GM19438 (cell line): ENCODE results near the gene IQSEC1.

ENCODE experiments used
- ATAC-seq: cut with Tn5 transposase; IDR thresholded peaks from one replicate; pipeline ENCODE4 v1.9.1; 2021; ENCODE audit warnings: low read depth; ENCODE audit not compliant: unreplicated experiment

IQSEC1 gene

DNA sequence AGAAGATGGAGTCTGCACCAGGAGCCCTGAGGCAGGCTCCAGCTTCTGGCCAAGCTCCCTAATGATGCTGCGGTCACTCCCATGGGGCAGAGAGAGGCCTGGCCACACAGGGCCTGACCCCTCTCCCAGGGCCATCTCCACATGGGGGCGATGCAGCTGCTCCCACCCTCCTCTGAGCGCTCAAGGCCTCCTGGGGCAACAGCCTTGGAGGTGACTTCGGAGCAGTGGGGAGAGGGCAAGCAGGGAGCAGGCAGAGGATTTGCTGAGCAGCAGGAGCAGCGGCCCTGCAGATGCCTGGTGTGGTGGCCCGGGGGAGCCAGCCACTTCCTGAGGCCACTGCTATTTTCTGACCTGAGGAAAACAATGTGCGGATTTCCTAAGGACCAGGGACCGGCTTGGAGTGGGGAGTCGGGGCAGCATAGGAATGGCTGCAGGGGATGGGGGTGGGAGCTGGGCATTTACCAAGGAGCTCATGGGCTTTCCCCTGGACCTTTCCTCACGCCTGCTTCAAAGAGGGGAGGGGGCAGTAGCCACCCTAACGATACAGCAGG lies 150.3 kb downstream of the IQSEC1 start:
- no peak for ATAC-seq

DNA sequence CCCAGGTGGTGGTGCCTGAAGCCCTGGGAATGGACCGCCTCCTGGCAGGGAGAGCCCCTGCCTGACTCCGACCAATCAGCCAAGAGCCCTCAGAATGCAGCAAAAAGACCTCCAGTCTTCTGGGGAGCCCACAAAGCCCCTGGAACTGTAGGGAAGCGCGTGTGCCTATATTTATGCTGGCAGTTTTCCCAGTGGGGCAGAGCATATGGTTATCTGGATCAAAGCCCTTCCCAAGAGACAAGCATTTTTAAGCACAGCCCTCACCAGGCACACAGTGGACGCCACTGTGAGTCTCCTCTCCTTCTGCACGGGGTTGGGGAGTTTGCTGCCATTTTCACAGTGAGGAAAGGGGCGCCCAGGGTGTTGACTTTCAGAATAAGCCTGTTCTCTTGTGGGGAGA lies 150.9 kb downstream of the IQSEC1 start:
- no peak for ATAC-seq

DNA sequence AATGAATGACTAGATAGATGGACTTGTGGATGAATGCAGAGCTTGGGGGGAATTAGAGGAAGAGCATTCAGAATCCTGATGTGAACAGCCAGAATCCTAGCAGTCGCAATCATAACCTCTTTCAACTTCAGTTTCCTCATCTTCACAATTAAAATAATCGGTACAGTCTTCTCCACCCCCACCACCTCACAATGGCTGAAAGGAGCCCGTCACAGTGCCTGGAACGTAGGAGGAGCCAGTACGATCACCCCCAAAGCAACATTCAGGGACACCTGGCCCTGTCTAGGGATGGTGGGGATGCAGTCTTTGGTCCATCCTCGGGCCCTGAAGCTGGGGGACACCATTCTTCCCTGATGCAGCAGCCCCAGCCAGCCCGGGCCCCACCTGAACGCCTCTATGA lies 151.5 kb downstream of the IQSEC1 start:
- no peak for ATAC-seq

DNA sequence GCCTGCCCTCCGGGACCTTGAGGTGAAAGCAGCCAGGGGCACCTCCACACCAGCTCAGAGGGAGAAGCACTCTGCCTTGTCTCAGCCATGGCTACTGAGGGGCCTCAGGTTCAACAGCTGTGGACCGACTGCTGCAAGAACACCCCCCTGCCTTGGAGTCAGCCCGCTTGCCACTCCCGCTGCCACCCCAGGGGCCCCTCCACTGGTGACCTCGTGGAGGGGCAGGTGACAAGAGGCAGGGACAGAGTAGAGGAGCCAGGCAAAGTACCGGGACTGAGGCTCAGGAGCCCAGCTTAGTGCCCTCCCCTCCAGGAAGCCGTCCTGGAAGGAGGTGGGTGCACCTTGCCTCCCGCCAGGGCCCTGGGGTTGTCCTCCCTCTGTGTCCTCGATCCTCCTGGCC lies 152.3 kb downstream of the IQSEC1 start:
- ATAC-seq: no peak

DNA sequence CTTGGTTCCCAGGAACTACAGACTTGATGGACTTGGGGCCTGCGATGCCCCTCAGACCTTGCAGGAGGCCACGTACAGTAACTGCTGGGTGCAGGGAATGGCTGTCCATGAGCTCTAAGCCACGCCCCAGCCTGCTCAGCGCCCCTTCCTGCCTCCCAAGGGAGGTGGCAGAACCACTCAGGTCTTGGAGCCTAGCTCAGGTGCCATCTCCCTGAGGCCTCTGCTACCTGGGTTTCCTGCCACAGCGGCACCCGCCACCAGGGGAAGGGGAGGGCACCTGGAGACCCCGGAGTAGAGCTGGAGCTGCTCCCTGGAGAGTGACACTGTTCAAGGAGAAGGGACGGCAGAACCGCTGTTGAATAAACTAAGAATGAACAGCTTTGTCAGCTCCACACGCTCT lies 154.0 kb downstream of the IQSEC1 start:
- ATAC-seq: no peak

DNA sequence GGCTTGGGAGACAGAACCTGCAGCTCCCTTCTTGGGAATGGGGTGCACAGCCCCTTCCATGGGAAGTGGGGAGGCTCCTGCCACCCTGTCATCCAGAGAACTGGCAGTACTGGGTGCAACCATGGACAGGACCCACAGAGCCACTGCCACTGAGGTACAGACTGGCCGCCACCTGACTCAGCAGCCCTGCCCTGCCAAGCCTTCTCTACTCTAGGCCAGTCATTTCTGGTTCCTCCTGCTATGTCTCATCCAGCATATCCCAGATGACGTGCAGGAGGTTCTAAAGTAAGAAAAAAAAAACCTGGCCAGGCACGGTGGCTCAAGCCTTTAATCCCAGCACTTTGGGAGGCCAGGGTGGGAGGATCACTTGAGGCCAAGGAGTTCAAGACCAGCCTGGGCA lies 155.0 kb downstream of the IQSEC1 start:
- ATAC-seq: no peak

DNA sequence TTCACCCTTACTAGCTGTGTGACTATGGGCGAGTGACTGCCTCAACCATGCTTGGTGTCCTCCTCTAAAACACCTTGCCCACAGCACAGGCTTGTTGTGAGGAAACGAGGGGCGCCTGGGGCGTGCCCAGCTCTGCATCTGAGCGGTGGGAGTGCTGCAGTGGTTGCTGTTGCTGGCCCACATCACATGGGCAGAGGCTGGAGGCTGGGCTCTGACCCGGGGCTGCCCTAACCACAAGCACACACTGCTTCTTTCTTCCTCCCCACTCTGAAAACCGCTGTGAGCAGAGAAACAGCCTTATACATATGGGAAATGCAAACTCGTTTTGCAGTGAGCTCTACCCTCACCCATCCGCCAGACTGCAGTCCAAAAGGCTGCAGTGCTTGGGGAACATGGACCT lies 157.1 kb downstream of the IQSEC1 start:
- ATAC-seq: no peak

DNA sequence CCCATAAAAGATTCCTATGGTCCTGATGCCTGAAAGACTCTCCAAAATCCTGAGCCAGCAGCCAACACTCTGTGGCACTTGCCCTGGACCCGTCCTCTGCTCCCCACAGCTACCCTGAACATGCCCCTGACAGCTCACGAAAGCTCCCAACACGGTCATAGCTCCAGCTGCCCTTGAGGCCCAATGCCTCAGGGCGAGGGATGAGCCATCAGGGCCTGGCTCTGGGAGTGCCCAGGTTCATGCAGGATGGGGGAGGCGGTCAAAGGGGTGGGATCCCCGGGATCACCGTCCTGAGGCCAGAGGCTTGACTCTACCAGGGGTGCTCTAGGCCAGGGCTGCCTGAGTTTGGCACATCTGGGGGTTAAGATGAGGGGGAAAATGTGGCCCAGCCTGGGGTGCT lies 159.1 kb downstream of the IQSEC1 start:
- ATAC-seq: no peak

DNA sequence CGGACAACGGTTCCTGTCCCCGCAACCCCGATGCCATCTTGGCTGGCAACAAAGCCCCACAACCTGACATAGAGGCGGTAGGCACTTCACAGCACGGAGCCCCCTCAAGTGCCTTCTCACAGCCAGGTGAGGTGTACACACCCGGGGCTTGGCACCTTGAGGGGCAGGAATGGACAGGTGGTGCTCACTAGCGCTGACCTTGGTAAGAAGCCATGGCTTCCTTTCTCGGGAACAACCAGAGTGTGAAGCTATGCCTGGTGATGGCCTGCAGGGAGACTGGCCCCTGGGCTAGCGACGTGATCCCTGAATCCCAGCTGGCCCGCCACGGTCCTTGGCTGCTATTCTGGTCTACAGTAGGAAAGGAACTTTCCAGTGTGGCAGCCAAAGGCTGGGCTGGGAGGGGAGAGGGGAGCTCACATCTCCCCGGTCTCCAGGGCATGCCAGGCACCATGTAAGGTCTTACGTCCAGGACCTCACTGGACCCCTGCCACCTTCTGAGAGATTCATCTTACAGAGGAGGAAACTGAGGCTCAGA lies 161.3 kb downstream of the IQSEC1 start:
- ATAC-seq: no peak

DNA sequence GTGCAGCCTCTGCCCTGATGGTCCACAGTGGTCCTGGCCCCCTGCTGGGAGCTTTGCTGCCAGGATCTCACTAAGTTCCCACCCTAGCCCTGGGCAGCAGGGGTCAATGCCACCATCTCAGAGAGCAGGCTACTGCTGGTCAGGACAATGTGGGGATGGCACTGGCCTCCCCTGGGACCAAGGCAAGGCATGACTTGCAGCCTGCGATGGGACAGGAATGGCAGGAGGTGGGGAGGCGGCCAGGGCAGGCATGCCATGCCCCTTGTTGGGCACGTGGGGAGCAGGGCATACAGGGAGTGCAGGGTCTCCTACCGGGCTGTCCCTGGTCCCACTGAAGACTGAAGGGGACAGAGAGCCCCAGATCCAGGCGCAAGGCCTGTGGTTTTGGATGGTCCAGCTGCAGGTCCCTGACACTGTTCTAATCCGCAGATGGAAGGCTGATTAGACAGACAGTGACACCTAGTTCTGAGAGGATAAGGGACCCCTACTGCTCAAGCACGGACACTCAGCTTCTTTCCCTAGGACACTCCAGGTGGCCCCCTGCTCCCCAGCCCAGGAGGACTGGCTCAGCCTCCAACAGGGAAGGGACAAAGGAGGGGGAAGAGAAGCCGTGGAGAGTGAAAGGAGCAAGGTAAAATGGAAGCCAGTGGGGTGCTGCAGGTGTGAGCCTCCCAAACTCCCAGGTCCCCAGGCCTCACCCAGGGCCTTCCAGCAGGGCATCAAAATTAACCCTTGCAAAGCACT lies 162.7 kb downstream of the IQSEC1 start:
- no peak for ATAC-seq

DNA sequence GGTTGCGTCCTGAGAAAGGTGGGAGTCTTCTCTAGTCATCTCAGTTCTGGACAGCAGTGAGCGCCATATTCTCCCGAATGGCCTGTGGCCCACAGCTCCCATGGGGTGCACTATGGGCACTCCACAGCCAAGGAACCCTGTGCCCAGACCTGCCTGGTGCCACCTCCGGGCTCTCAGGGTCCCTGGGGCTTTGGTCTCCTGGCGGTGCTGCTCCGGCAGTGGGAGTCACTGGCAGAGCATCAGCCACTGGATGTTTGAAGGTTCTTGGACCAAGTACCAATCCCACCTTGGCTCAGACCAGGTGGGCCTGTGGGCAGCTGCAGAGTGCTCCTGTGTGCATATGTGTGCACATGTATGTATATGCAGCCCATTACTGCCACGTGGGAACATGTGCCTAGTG lies 163.5 kb downstream of the IQSEC1 start:
- no peak for ATAC-seq

DNA sequence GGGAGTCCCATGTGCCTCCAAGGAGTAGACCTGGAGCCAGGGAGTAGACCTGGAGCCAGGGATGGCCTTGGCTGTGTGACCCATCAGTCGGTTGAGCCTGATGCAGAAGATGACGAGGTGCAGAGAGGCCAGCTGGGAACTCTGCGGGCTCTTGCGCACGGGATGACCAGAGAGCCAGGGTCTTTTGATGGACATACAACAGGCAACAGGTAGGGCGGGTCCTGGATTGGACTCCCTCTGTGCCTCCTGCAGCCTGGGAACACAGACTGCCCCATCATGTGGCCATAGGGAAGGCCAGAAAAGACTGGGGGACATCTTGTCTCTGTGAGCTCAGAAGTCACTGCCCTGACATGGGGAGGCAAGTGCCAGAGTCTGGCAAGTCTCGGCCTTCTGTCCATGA lies 164.4 kb downstream of the IQSEC1 start:
- no peak for ATAC-seq

DNA sequence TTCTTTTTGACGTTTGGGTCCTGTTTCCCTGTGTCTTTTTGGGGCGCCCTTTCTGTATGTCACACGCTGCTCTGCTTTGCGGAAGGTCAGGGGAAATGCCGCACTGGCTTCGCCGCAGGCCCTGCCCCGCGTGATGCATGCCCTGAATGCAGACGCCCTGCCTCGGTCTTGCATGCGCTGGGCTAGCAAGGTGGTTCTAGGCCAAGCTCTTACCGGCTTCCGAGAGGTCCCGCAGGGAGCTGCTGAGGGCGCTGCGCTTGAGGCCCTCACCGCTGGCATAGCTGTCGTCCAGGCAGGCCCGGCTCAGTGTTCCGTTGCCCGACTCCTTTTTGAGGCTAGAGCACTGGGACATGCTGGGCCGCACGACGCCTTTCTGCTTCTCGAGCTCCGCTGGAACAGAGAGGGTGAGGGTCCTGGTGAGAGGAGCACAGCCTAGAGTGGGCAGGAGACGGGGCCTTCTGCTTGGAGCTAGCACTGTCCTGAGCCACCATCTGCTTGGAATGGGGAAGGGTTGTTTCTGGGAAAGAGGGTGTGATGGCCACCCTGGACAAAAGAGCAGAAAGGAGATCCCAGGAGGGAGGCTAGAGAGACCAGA lies 165.0 kb downstream of the IQSEC1 start:
- ATAC-seq: no peak

DNA sequence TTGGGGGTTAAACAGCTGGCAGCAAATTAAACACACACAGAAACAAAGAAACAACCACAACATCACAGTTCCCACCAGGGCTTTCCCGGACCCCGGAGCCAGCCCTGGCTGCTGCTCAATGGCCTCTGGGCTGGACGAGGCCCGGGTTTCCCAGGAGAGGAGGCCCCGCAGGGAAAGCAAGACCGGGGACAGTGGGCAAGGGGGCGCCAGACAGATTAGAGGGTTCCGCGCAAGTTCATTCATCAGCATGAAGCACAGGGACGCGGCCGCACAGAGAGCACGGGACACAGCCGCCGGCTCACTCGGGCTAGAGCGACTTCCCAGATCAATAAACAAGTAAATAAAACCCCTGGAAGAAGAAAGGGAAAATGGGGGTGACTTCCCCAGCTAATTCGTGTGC lies 165.5 kb downstream of the IQSEC1 start:
- no peak for ATAC-seq

DNA sequence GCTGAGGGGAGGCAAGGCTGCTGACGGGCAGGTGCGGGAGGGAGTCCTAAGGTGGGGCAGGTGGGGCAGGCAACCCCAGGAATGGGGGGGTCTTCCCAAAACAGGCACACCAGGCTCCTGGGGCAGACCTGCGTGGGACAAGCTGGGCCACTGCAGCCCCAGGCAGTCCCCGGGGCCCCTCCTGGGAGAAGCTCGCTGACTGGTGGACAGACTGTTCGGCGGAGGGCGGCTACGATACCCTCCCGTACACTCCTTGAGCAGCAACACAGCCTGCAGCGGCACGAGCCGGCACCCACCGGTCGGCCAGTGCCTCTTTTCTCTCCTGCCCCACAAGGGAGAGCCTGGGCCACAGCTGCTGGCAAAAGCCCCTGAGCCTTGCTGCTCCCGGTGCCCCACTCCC lies 165.9 kb downstream of the IQSEC1 start:
- ATAC-seq: no peak

DNA sequence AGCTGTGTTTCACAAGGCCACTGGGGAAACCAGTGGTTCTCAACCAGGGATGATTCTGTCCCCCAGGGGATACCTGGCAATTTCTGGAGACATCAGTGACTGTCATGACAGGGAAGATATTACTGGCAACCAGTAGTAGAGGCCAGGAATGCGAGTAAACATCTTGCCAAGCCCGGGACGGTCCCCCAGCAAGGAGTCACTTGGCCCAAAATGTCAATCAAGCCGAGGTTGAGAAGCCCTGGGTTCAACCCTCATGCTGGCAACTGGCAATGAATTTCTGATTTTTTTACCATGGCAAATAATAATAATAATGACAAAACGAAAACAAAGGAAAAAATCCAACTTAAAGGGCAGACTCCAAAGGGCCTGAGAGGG lies 166.3 kb downstream of the IQSEC1 start:
- no peak for ATAC-seq

DNA sequence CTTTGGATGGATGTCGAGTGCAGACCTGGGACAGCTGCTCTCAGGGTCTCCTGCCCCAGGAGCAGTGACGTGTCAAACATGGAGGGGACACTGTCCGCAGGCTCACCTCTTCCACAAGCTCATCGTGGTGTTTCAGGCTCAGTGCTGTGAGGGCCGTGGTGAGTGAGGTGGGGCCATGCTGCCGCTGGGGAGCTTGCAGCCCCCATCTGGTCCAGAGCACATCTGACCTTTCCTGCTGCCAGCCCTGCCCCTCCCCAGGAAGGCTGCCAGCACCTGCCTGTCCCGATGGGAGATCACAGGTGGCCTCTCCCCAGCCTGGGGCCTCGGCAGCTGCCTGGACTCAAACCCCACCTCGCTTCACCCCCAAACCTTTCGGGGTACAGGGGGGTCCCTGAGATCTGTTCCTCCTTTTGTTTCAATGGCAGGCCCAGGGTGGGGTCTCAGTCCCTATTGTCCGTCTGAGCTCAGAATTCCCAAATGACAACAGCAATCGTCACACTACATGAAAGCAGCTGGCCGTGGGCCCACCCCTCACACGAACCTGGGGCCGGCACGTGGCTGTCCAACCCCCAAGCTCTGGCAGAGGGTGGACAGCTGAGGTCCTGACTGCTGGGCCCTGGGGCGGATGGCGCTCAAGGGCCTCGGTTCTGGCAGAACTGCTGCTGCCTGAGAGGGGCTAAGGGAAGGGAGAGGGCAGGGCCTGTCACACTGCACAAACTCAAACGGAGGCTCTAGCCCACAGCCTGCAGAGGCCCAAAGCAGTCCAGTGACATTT lies 166.9 kb downstream of the IQSEC1 start:
- no peak for ATAC-seq

DNA sequence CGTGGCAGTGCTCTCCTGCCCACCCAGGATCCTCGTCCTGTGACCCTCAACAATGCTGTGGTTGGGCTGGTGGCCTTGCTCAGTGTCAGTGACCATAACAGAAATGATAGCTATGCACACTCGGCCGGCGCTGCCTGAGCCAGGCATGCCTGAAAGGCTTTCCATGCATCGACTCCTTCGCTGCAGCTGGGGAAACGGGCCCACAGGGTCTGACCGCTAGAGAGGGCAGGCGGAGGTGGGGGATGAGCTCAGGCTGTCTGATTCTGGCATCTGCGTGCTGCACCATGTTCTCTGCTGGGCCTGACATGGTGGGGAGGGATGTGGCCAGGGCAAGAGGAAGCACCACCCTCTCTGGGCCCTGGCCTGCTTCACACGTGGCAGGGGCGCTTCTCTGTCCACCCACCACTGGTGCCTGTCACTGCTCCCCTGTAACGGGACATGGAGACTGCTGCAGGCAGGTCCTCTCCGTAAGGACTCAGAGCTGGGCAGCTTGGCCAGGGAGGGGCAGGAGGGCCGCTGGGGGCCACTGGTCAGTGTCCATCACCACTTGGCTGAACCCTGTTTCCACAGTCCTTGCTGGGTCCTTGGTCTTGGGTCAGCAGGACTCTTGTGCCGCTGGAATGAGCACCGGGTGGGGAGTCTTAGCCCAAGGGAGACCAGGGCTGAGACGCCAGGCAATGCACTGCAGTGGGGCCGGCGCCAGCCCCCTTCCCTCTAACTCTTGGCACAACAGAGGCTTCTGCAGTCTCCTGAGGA lies 167.7 kb downstream of the IQSEC1 start:
- ATAC-seq: no peak

DNA sequence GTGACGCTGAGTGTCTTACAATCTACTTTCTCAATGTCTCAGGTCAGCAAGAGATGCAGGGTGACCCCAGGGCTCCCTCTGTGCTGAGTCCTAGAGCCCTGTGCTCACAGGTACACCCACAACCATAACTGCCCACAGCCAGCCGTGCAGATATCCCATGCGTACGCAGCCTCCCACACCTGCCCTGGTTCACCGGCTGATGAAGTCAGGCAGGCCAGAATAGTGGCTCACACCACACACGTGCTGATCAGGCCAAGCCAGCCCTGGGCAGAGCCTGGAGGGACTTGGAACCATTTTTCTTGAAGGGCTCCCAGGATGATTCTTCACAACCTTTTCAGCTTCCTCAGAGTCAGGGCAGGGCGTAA lies 168.3 kb downstream of the IQSEC1 start:
- no peak for ATAC-seq

DNA sequence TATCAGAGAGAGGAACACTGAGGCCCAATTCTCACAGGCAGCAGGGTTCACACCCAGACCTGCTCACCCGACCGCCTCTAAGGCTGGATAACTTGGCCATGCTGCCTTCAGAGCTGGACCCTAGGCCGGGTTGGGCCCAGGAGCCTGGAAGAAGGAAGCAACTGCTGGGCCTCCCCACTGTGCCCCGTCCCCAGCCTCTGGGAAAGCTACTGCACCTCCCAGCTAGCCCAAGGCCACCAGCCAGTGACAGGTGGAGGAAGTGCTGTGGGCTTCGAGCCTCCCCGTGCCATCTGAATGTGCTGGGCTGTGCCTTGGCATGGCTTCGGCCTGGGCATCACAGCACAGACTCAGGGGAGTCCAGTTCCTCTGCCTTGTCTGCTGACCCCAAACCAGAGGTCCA lies 169.3 kb downstream of the IQSEC1 start:
- ATAC-seq: no peak
